LNCAP (cell line): ENCODE data around the gene SRRM5.

Experiments used
- TF ChIP-seq, protein P1 (sequence below): fragments of 450-650 bp; IDR thresholded peaks from 2 replicates; pipeline ENCODE4 v1.5.1; 2017; ENCODE audit warnings: mild to moderate bottlenecking

The SRRM5 gene

DNA sequence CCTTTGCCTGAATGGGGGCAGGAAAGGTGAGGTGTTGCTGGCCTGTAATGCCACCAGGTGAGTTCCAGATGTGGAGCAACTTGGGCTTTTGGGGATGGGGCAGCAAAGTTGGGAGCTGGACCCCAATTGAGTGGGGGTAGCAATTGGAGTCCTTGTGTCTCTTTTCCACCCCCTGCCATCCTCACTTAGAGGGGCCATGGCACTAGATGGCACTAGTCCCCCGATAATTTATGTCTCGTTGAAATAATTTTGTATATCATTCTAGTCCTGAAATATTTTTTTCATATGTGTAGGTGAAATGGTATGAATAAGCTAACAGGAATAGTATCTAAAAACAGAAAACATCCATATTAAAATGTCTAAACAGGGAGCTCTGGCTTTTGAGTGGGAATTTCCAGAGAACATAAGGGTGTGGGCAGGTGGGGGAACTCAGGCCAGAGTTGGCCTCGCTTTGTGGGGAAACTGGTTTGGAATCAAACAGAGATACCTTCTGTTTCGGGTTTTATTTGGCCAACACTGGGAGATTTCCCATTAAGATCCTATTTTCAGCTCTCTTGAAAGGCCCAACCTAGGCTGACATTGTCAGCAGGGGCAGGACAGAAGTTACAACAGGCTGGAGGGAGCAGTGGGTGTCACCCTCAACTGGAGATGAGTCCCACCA is 12.1 kb upstream of the SRRM5 start:
- TF ChIP-seq, protein P1, sequence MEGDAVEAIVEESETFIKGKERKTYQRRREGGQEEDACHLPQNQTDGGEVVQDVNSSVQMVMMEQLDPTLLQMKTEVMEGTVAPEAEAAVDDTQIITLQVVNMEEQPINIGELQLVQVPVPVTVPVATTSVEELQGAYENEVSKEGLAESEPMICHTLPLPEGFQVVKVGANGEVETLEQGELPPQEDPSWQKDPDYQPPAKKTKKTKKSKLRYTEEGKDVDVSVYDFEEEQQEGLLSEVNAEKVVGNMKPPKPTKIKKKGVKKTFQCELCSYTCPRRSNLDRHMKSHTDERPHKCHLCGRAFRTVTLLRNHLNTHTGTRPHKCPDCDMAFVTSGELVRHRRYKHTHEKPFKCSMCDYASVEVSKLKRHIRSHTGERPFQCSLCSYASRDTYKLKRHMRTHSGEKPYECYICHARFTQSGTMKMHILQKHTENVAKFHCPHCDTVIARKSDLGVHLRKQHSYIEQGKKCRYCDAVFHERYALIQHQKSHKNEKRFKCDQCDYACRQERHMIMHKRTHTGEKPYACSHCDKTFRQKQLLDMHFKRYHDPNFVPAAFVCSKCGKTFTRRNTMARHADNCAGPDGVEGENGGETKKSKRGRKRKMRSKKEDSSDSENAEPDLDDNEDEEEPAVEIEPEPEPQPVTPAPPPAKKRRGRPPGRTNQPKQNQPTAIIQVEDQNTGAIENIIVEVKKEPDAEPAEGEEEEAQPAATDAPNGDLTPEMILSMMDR = no peak

DNA sequence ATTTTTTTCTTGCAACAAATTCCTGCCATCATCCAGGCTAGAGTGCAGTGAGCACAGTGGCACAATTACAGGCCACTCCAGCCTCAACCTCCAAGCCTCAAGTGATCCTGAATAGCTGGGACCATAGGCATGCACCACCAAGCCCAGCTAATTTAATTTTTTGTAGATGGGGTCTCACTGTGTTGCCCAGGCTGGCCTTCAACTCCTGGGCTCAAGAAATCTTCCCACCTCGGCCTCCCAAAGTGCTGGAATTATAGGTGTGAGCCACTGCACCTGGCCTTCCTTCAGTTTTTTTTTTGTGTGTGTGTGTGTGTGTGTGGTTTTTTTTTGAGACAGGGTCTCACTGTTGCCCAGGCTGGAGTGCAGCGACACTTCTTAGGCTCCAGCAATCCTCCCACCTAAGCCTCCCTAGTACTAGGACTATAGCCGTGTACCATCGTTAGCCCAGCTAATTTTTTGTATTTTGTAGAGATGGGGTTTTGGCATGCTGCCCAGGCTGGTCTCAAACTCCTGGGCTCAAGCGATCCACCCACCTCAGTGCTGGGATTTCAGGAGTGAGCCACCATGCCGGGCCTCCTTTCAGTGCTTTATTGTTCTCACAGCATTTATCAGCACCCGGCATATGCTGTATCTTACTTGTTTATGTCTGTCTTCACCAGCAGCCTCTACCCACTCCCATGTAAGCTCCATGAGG is 5.9 kb upstream of the SRRM5 start:
- TF ChIP-seq, protein P1 = no peak

DNA sequence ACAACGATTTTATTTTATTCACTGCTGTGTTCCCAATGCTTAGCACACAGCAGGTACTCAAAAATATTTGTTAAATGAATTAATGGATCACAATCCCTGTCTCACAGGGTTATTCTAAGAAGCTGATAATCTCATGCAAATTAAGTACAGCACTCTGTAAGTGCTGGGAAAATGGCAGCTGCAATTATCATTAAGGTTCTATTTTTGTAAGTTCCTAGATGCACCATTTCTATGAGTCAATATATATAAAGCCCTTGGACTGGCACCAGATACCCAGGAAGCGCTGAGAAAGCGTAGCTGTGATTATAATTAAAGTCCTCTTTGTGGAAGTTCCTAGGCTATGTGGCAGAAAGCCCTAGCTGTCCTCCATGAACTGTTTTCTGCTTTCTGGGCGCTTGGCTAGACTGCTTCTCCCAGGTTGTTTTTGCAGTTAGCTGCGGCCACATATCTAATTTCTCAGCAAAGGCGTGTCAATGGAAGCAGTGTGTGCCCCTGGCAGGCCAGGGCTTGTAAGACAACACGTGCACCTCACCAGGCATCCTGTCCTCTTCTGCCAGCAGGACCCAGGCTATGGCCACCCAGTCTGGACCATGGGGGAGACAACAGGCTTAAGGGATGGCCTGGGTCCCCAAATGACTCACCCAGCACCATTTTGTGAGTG is 5.2 kb upstream of the SRRM5 start:
- TF ChIP-seq, protein P1 = no peak

DNA sequence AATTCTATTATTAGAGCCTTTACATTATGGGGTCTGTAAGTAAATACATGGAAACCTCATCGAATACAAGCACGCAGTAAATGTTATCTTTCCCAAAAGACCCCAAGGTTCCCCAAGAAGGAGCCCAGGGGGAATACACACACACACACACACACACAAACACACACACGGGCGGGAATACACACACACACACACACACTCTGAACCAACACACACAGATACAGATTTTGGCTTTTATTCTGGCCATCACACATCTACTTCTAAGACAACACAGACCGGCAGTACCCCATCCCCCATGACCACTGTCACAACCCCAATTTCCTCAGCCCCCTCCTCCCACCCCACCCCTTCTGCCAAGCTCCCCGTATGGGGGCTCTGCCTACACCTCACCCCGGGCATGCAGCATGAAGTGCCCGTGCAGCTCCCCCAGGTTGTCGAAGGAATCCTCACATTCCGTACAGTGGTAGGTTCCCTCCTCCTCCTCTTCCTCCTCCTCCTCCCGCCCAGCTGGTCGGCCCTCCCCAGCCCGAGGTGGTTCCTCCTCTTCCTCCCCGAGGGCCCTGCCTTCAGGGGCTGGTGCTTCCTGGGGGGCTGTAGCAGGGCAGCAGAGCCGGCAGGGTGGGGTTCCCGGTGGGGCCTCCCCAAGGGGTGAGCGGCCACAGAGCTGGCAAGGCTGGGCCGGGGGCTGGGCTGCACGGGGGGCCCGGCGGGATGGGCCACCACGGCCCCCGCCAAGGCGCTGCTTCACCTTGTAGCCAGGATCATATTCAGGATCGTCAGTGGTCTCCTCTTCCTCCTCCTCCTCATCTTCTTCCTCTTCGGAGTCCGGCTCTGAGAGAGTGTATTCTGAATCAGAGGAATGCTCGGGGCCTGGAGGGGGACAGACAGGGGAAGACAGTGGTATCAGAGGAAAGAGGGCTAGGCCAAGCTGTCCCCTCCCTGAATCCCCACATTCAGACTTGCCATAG is 4.4 kb upstream of the SRRM5 start:
- TF ChIP-seq, protein P1 = no peak

DNA sequence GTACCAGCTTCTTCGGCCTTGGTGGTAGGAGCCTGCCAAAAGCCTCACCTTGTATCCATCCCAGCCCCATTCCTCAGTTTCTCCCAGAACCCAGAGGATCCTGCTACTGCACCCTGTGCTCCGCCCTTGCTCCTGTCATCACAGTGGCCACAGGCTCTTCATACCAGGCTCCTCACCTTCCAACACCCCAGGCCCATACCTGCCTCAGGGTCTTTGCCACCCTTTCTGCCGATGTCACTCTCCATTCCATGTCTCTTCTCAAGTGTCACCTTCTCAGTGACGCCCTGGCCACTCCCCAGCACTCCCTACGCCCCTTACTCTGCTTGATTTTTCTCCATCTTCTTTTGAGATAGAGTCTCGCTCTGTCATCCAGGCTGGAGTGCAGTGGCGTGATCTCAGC is 2.0 kb upstream of the SRRM5 start:
- TF ChIP-seq, protein P1 = no peak

DNA sequence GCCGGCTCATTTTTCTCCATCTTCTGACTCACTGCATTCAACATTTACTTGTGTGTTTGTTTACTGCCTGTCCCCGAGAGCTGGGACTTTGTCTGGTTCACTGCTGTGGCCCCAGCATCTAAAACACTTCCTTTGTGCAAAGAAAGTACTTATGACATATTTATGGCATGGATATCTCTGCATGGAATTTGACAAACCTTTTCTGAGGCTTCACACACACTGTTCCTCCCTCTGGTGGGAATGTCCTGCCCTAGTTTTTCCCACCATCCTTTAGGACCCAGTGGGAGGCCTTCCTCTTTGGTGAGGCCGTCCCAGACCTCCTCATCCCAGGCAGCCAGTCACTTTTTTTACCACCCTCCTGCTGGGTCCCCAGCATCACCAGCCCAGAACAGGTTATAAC is 1.4 kb upstream of the SRRM5 start:
- TF ChIP-seq, protein P1 = no peak

DNA sequence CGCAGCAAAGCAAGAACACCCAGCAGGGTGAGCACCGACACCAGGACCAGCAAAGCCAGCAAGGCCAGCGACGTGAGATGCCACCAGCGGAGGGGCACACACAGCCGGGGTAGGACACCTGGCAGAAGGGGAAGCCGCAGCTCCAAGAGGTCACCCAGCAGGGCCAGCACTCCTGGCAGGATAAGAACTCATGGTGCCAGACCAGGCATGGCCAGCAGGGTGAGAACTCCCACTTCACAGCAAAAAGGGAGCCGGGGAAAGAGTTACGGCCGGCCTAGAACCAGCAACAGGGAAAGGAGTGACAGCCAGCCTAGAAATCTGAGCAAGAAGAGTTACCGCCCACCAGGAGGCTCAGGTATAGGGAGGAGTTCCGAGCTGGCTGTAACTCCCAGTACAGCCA is 486 bp downstream of the SRRM5 start:
- TF ChIP-seq, protein P1 = no peak
